IPS-20b (cell line): ENCODE results near the gene PTPN3.
"Not testable (repeated sequence)": the region's sequence is repeated elsewhere in the genome, so short reads cannot be mapped to it uniquely, and the experiment has no call there.

Experiments used
- H3K27ac ChIP-seq: one replicate; pipeline ENCODE4 v1.5.1; 2013; ENCODE audit warnings: low read length
- H3K27me3 ChIP-seq: 2 replicates; pipeline ENCODE4 v1.6.1; 2013; ENCODE audit warnings: mild to moderate bottlenecking, low read length, inconsistent platforms; ENCODE audit not compliant: insufficient read depth
- H3K36me3 ChIP-seq: 2 replicates; pipeline ENCODE4 v1.6.1; 2013; ENCODE audit warnings: low read depth, mild to moderate bottlenecking, inconsistent platforms, low read length, moderate library complexity; ENCODE audit not compliant: insufficient read depth
- H3K4me1 ChIP-seq: 2 replicates; pipeline ENCODE4 v1.6.1; 2013; ENCODE audit warnings: mild to moderate bottlenecking, control low read depth, inconsistent platforms, low read length, moderate library complexity; ENCODE audit not compliant: insufficient read depth
- H3K4me3 ChIP-seq: 2 replicates; pipeline ENCODE4 v1.5.1; 2013; ENCODE audit warnings: mild to moderate bottlenecking, low read length, inconsistent platforms
- H3K9ac ChIP-seq: 2 replicates; pipeline ENCODE4 v1.6.1; 2013; ENCODE audit warnings: low read depth, mild to moderate bottlenecking, inconsistent platforms, low read length, moderate library complexity
- H3K9me3 ChIP-seq: 2 replicates; pipeline ENCODE4 v1.6.1; 2013; ENCODE audit warnings: mild to moderate bottlenecking, low read depth, low read length, inconsistent platforms; ENCODE audit not compliant: insufficient read depth

PTPN3 gene

DNA sequence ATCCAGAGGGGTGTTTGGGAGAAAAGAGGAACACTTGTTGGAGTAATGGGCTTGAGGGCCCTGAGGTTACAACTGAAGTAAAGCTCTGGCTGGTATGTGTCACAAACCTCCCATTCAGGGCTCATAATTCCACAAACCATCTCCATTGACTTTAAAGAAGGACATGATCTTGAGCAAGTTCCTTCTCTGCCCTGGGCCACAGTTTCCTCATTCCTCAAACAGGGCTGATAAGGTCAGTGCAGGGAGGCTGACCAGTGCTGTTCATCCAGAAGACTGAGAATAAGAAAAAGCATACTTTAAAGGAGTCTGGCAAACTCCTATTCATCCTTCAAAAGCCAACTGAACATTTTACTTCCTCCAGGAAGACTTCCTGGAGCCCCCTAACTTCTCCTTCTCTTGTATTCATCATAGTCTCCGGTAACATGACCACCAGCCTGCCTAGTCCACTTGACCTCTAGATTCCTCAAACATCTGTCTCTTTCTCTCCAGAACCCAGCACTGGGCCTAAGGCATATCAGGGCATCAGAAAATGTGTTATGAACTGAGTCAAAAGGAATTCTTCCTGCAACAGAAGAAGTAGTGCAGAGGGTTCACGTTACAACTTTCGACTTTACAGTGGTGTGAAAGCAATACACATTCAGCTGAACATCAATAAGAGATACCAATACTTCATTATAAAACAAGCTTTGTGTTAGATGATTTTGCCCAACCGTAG, 20.7 kb upstream of the PTPN3 start:
- H3K36me3 ChIP-seq = no peaks in the 10 kb centered on the region
- H3K9ac ChIP-seq = no peak overlapping the region
- H3K9me3 ChIP-seq = no peaks in the 10 kb centered on the region
- no peaks in the 10 kb centered on the region for H3K4me1 ChIP-seq
- no peak overlapping the region for H3K4me3 ChIP-seq
- H3K27me3 ChIP-seq = no peaks in the 10 kb centered on the region
- no peak overlapping the region for H3K27ac ChIP-seq

DNA sequence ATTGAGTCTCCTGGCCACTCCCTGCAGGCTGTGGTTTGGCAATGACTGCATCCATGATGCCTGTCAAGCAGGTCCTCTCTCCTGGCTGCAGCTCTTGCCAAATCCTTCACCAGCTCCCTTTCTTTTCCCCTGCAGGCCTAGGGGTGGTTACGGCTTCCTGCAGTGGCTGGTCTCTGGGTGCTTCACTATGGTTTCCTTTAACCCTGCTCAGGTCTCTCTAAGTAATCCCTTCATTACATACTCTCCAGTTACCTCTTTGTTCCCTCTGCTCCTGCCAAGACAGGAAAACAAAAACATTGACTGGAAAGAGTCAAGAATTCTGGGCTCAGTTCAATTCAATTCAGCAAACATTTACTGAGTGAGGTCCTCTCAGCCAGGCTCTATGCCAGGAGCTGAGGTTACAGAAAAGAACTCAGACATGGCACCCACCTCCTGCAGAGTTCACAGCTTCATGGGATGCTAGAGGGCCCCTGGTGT, 19.8 kb upstream of the PTPN3 start:
- no peaks in the 10 kb centered on the region for H3K9me3 ChIP-seq
- no peaks in the 10 kb centered on the region for H3K4me1 ChIP-seq
- no peak overlapping the region for H3K27ac ChIP-seq
- no peak overlapping the region for H3K9ac ChIP-seq
- no peaks in the 10 kb centered on the region for H3K27me3 ChIP-seq
- no peak overlapping the region for H3K4me3 ChIP-seq
- H3K36me3 ChIP-seq = no peaks in the 10 kb centered on the region

DNA sequence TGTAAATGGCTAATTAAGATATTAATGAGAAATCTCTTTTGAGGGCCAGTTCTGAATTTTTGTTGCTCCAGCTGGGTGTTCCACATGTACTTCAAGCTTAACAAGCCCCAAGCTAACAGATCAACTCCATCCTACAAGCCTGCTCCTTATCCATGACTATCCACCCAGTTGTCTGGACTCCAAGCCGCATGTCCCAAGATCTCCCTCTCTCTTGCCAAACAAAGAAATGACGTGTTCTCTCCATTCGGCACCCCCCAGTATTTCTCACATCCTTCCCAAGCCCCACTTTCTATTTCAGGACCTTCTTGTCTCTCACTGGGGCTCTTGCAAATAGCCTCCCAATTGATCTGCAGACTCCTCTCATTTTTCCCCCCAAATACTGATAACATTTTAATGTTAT, 15.8 kb upstream of the PTPN3 start:
- Histone ChIP-seq H3K27me3 (no peaks in the 10 kb centered on the region), H3K4me3 (no peak overlapping the region), H3K27ac (no peak overlapping the region), H3K4me1 (no peaks in the 10 kb centered on the region), H3K9ac (no peak overlapping the region), H3K36me3 (no peaks in the 10 kb centered on the region), H3K9me3 (no peaks in the 10 kb centered on the region)

DNA sequence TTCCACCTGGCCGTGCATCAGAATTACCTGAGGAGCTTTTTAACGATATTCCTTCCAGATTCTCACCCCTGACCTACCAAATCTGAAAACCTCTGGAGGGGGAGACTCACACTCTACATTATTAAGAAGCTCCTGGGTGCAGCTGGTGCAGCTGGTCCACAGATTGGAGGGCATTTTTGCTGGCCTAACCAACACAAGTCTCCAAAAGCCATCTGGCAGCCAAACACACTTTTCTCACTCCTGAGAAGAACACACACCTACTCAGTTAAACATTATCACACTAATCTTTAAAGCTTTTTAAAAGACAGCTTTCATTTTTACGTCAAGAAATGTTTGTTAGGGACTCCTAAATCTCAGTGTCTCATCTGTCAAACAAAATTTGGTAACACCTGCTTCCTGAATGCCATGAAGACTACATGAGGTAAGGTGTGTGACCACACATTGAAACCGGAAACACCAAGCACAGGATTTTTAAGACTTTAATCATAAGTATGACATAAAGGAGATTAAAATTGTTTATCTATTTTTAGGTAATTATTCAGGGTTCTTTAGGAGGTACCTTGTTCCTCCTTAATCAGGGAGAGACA, 14.2 kb upstream of the PTPN3 start:
- Histone ChIP-seq H3K4me1 (no peaks in the 10 kb centered on the region), H3K9me3 (no peaks in the 10 kb centered on the region), H3K27ac (no peak overlapping the region), H3K9ac (no peak overlapping the region), H3K27me3 (no peaks in the 10 kb centered on the region), H3K4me3 (no peak overlapping the region), H3K36me3 (no peaks in the 10 kb centered on the region)

GRCh38 chr9:109510506-109510905, 12.4 kb upstream of the PTPN3 start:
- peaks cover 3% of the 10 kb centered on the region; the same call in 1 of the 2 replicates for H3K27me3 ChIP-seq
- no peak overlapping the region for H3K27ac ChIP-seq
- no peak overlapping the region for H3K9ac ChIP-seq
- H3K9me3 ChIP-seq = no peaks in the 10 kb centered on the region
- no peaks in the 10 kb centered on the region for H3K36me3 ChIP-seq
- no peaks in the 10 kb centered on the region for H3K4me1 ChIP-seq
- no peak overlapping the region for H3K4me3 ChIP-seq

- not testable (repeated sequence) for H3K4me3 ChIP-seq, H3K27ac ChIP-seq, H3K36me3 ChIP-seq, H3K9ac ChIP-seq, H3K27me3 ChIP-seq, H3K4me1 ChIP-seq, H3K9me3 ChIP-seq
These were observed 11.9 kb upstream of the PTPN3 start for GRCh38 chr9:109510042-109510441.

- Histone ChIP-seq H3K9me3 (no peaks in the 10 kb centered on the region), H3K27me3 (peaks cover 3% of the 10 kb centered on the region; the same call in 1 of the 2 replicates), H3K36me3 (no peaks in the 10 kb centered on the region)
These were observed 11.5 kb upstream of the PTPN3 start for GRCh38 chr9:109509611-109510010.

DNA sequence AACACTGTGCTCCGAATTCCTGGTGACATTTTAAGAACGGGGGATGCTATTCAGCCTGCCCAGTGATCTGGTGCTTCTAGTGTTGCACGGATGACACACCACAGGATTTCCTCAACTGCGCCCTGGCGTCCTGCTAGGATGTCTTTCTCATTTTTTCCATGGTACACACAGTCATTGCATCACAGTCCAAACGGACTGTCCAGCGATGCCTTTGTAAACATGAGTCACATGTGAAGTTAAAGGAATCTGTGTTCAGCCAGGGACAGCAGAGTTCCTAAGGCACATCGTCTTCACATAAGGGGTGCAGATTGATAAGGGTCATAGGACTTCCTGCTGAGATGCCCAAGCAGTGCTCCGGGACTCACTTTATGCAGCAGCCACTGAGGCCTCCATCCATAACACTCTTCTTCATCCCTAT, 9.3 kb upstream of the PTPN3 start:
- H3K27me3 ChIP-seq = peaks cover 11% of the 10 kb centered on the region
- no peak overlapping the region for H3K9ac ChIP-seq
- H3K9me3 ChIP-seq = no peaks in the 10 kb centered on the region
- no peak overlapping the region for H3K27ac ChIP-seq
- no peaks in the 10 kb centered on the region for H3K36me3 ChIP-seq
- no peak overlapping the region for H3K4me3 ChIP-seq
- H3K4me1 ChIP-seq = no peaks in the 10 kb centered on the region

More at GRCh38 chr9:109509611-109510010, 11.5 kb upstream of the PTPN3 start:
- Histone ChIP-seq H3K9ac (no peak overlapping the region), H3K4me1 (no peaks in the 10 kb centered on the region), H3K27ac (no peak overlapping the region), H3K4me3 (no peak overlapping the region)

- Histone ChIP-seq H3K4me3 (no peak overlapping the region), H3K9me3 (no peaks in the 10 kb centered on the region), H3K4me1 (no peaks in the 10 kb centered on the region), H3K9ac (no peak overlapping the region), H3K36me3 (no peaks in the 10 kb centered on the region), H3K27ac (no peak overlapping the region), H3K27me3 (peaks cover 23% of the 10 kb centered on the region)
These were observed 8.1 kb upstream of the PTPN3 start for GRCh38 chr9:109506097-109506712.

GRCh38 chr9:109504689-109505088, 6.6 kb upstream of the PTPN3 start:
- no peaks in the 10 kb centered on the region for H3K36me3 ChIP-seq
- H3K4me3 ChIP-seq = no peak overlapping the region
- no peak overlapping the region for H3K9ac ChIP-seq
- H3K27ac ChIP-seq = no peak overlapping the region
- H3K27me3 ChIP-seq = peaks cover 38% of the 10 kb centered on the region
- no peaks in the 10 kb centered on the region for H3K4me1 ChIP-seq
- no peaks in the 10 kb centered on the region for H3K9me3 ChIP-seq

DNA sequence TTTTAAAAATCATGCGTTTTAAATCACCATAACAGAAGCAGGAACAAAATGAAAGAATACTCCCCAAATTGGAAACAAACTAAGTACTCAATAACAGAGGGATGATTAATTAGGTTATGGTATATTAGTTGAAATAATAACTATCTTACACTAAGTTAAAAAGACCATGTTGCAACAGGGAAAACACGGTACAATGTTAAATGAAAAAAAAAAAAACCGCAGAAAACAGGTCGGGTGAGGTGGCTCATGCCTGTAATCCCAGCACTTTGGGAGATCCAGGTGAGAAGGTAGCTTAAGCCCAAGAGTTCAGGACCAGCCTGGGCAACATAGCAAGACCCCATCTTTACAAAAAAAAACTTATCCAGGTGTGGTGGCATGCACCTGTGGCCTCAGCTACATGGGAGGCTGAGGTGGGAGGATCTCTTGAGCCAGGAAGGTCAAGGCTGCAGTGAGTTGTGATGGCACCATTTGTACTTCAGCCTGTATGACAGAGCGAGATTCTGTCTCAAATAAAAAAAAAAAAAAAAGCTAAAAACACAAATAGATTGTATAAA, 2.4 kb upstream of the PTPN3 start:
- Histone ChIP-seq H3K4me3 (peak overlapping the region; percentile 66; the same call in 1 of the 2 replicates), H3K27ac (no peak overlapping the region), H3K9me3 (no peaks in the 10 kb centered on the region), H3K9ac (no peak overlapping the region), H3K4me1 (peaks cover 2% of the 10 kb centered on the region; the same call in 1 of the 2 replicates), H3K36me3 (no peaks in the 10 kb centered on the region), H3K27me3 (peaks cover 73% of the 10 kb centered on the region)
